A673 (cell line): Measurements from ENCODE around the gene TENM4. TPM values are rescaled to one million over a fixed set of nuclear protein-coding genes. Genes with fewer than 3 reads are reported as not detected.

Experiments used
- BruUV-seq: library from RNA; stranded (reverse); fragments of 400-500 nt; replicated peaks from 2 replicates; lab custom pipeline; 2021; lab: Mats Ljungman, UMichigan
- CTCF ChIA-PET: fragments of 300-600 bp; sonication (Branson Sonifier 250); formaldehyde crosslinking; loops from one replicate; lab custom pipeline; 2022; ENCODE audit warnings: antibody characterized with exemption; lab: Charles Lee
- POLR2A ChIA-PET: fragments of 300-600 bp; sonication (Branson Sonifier 250); formaldehyde crosslinking; loops from one replicate; lab custom pipeline; 2022; ENCODE audit warnings: antibody characterized with exemption; ENCODE audit not compliant: low non-redundant PET; lab: Charles Lee
- DNase-seq: peaks from one replicate; pipeline ENCODE4 v3.0.0-alpha.2; 2015; ENCODE audit warnings: low spot score
- H3K27ac ChIP-seq: fragments of 200-600 bp; sonication (generic); 2 replicates; pipeline ENCODE4 v1.5.1; 2016; ENCODE audit warnings: mixed run types, low read depth, mild to moderate bottlenecking, mixed read lengths, antibody characterized with exemption, low read length; ENCODE audit not compliant: poor library complexity, severe bottlenecking
- H3K27me3 ChIP-seq: fragments of 200-600 bp; sonication (generic); replicated peaks from 2 replicates; pipeline ENCODE4 v1.6.1; 2017; ENCODE audit warnings: mixed run types, low read depth, mild to moderate bottlenecking, mixed read lengths, antibody characterized with exemption, low read length; ENCODE audit not compliant: insufficient read depth, poor library complexity
- H3K36me3 ChIP-seq: fragments of 200-600 bp; sonication (generic); 2 replicates; pipeline ENCODE4 v1.6.1; 2016; ENCODE audit warnings: mixed run types, mild to moderate bottlenecking, mixed read lengths, antibody characterized with exemption, low read length; ENCODE audit not compliant: insufficient read depth, poor library complexity, severe bottlenecking
- H3K4me1 ChIP-seq: fragments of 200-600 bp; sonication (generic); 2 replicates; pipeline ENCODE4 v1.6.1; 2017; ENCODE audit warnings: mixed run types, mild to moderate bottlenecking, mixed read lengths, antibody characterized with exemption, low read length; ENCODE audit not compliant: insufficient read depth, poor library complexity, severe bottlenecking
- H3K4me3 ChIP-seq: fragments of 200-600 bp; sonication (generic); 2 replicates; pipeline ENCODE4 v1.5.1; 2016; ENCODE audit warnings: low read depth, mixed run types, mild to moderate bottlenecking, mixed read lengths, low read length; ENCODE audit not compliant: poor library complexity, severe bottlenecking
- H3K9me3 ChIP-seq: fragments of 200-600 bp; sonication (generic); 2 replicates; pipeline ENCODE4 v1.6.1; 2016; ENCODE audit warnings: mixed run types, low read depth, mild to moderate bottlenecking, mixed read lengths, antibody characterized with exemption, low read length; ENCODE audit not compliant: poor library complexity, severe bottlenecking
- CTCF ChIP-seq: fragments of 300-800, 200-600 bp; sonication (generic); conservative IDR thresholded peaks from 2 replicates; pipeline ENCODE4 v1.5.1; 2017; ENCODE audit warnings: low read depth, mild to moderate bottlenecking, antibody characterized with exemption, low read length, moderate library complexity, mixed read lengths
- EZH2 ChIP-seq: fragments of 200-600 bp; sonication (generic); IDR thresholded peaks from 2 replicates; pipeline ENCODE4 v1.6.1; 2017; ENCODE audit warnings: borderline replicate concordance, low read depth, mild to moderate bottlenecking, mixed read lengths, antibody characterized with exemption, low read length; ENCODE audit not compliant: poor library complexity, severe bottlenecking
- intact Hi-C: fragments of 100-400 bp; cut with micrococcal nuclease; formaldehyde crosslinking; loops from one replicate; pipeline ENCODE4 v1.10.0; 2022; ENCODE audit not compliant: unreplicated experiment
- total RNA-seq: library from RNA; stranded (reverse); gene quantifications from 2 replicates; pipeline ENCODE4 v1.2.3, GENCODE V29; 2021

Gene TENM4
- total RNA-seq, 1 experiment from 2014 or later: 0.11 TPM

- H3K4me3 ChIP-seq: no peak overlapping the region
- H3K27ac ChIP-seq: no peak overlapping the region
- TF ChIP-seq CTCF (no peak), EZH2 (no peak)
- no peak for DNase-seq
- H3K4me1 ChIP-seq: no peaks in the 10 kb centered on the region
- no TSS peak for BruUV-seq
- H3K9me3 ChIP-seq: no peaks in the 10 kb centered on the region
- POLR2A ChIA-PET: no interaction called here
- intact Hi-C loops: no loop called here
- CTCF ChIA-PET: no interaction called here
- no peaks in the 10 kb centered on the region for H3K27me3 ChIP-seq
- H3K36me3 ChIP-seq: no peaks in the 10 kb centered on the region
Observed at GRCh38 chr11:79244798-79245197, 196.0 kb downstream of the TENM4 start.

GRCh38 chr11:79244241-79244772 is 196.5 kb downstream of the TENM4 start:
- Histone ChIP-seq H3K4me3 (no peak overlapping the region), H3K36me3 (no peaks in the 10 kb centered on the region), H3K27me3 (no peaks in the 10 kb centered on the region), H3K4me1 (no peaks in the 10 kb centered on the region), H3K9me3 (no peaks in the 10 kb centered on the region), H3K27ac (no peak overlapping the region)
- no peak for DNase-seq
- TF ChIP-seq CTCF (no peak), EZH2 (no peak)
- POLR2A ChIA-PET: no interaction called here
- no TSS peak for BruUV-seq
- intact Hi-C loops: no loop called here
- CTCF ChIA-PET: no interaction called here

- Histone ChIP-seq H3K27me3 (no peaks in the 10 kb centered on the region), H3K36me3 (no peaks in the 10 kb centered on the region), H3K4me1 (no peaks in the 10 kb centered on the region), H3K9me3 (no peaks in the 10 kb centered on the region), H3K4me3 (no peak overlapping the region), H3K27ac (no peak overlapping the region)
- intact Hi-C loops: no loop called here
- ChIA-PET CTCF (no interaction called here), POLR2A (no interaction called here)
- BruUV-seq: no TSS peak
- no peak for TF ChIP-seq CTCF
- no peak for TF ChIP-seq EZH2
- no peak for DNase-seq
Observed at GRCh38 chr11:79243422-79244210, 197.2 kb downstream of the TENM4 start.
